Loucy (cell line): ENCODE results near the gene TINAG.

ENCODE experiments used
- CTCF ChIP-seq: fragments of 200-600 bp; sonication (generic); conservative IDR thresholded peaks from 2 replicates; pipeline ENCODE4 v1.5.1; 2014; ENCODE audit warnings: mild to moderate bottlenecking, antibody characterized with exemption, low read length
- EZH2phosphoT487 ChIP-seq: fragments of 200-600 bp; IDR thresholded peaks from 2 replicates; pipeline ENCODE4 v1.6.1; 2018; ENCODE audit warnings: antibody characterized with exemption, mild to moderate bottlenecking, moderate library complexity, borderline replicate concordance

- no peak for TF ChIP-seq CTCF
- TF ChIP-seq EZH2phosphoT487 = no peak
Observed at GRCh38 chr6:54315656-54316055, 7.4 kb downstream of the TINAG start.
